IMR-90 (cell line): ENCODE data around the gene TBC1D22A. TPM values are rescaled to one million over a fixed set of nuclear protein-coding genes. Genes with fewer than 3 reads are reported as not detected.

Source experiments
- ATAC-seq: fragments of 200-7000 bp; cut with Tn5 transposase; 2 replicates; pipeline ENCODE4 v1.9.1; 2020; ENCODE audit warnings: low read depth, mild to moderate bottlenecking, moderate library complexity
- BruUV-seq: library from RNA; stranded (reverse); fragments of 400-500 nt; replicated peaks from 2 replicates; lab custom pipeline; 2021; lab: Mats Ljungman, UMichigan
- CTCF ChIA-PET: fragments of 300-600 bp; formaldehyde crosslinking; extraction: SDS; loops from one replicate; lab custom pipeline; 2021; ENCODE audit warnings: antibody characterized with exemption; lab: Yijun Ruan, JAX
- POLR2A ChIA-PET: fragments of 300-600 bp; sonication (Branson Sonifier 250); formaldehyde crosslinking; loops from one replicate; lab custom pipeline; 2022; ENCODE audit warnings: antibody characterized with exemption; ENCODE audit not compliant: unreplicated experiment; lab: Charles Lee
- DNase-seq: peaks from one replicate; pipeline ENCODE4 v3.0.0; 2013
- H2AFZ ChIP-seq: replicated peaks from 2 replicates; pipeline ENCODE3; 2013; ENCODE audit warnings: low read length, mild to moderate bottlenecking; ENCODE audit not compliant: poor library complexity
- H2AK5ac ChIP-seq: 2 replicates; pipeline ENCODE4 v1.6.1; 2013; ENCODE audit warnings: low read depth, low read length, inconsistent platforms
- H2AK9ac ChIP-seq: replicated peaks from 2 replicates; pipeline ENCODE3; 2013; ENCODE audit warnings: mild to moderate bottlenecking, low read depth, low read length, moderate library complexity; ENCODE audit not compliant: poor library complexity
- H2BK120ac ChIP-seq: 2 replicates; pipeline ENCODE4 v1.6.1; 2013; ENCODE audit warnings: low read depth, low read length, inconsistent platforms
- H2BK15ac ChIP-seq: 3 replicates; pipeline ENCODE4 v1.6.1; 2013; ENCODE audit warnings: low read depth, low read length, inconsistent platforms
- H2BK20ac ChIP-seq: 2 replicates; pipeline ENCODE4 v1.6.1; 2013; ENCODE audit warnings: low read depth, mild to moderate bottlenecking, inconsistent platforms, low read length, moderate library complexity
- H2BK5ac ChIP-seq: 2 replicates; pipeline ENCODE4 v1.6.1; 2013; ENCODE audit warnings: mild to moderate bottlenecking, low read depth, low read length, inconsistent platforms; ENCODE audit not compliant: poor library complexity, severe bottlenecking
- H3K14ac ChIP-seq: replicated peaks from 2 replicates; pipeline ENCODE4 v1.6.1; 2013; ENCODE audit warnings: low read depth, low read length, inconsistent platforms
- H3K18ac ChIP-seq: 2 replicates; pipeline ENCODE4 v1.6.1; 2013; ENCODE audit warnings: low read depth, low read length, control low read depth
- H3K23ac ChIP-seq: 2 replicates; pipeline ENCODE4 v1.6.1; 2013; ENCODE audit warnings: low read depth, low read length, inconsistent platforms
- H3K27ac ChIP-seq: 2 replicates; pipeline ENCODE4 v1.5.1; 2013; ENCODE audit warnings: mild to moderate bottlenecking, control low read depth, low read length; ENCODE audit not compliant: insufficient read depth
- H3K27me3 ChIP-seq: 2 replicates; pipeline ENCODE4 v1.6.1; 2013; ENCODE audit warnings: low read length; ENCODE audit not compliant: control insufficient read depth, insufficient read depth
- H3K36me3 ChIP-seq: 2 replicates; pipeline ENCODE4 v1.6.1; 2013; ENCODE audit warnings: low read length, mixed read lengths; ENCODE audit not compliant: control insufficient read depth, insufficient read depth
- H3K4ac ChIP-seq: 2 replicates; pipeline ENCODE4 v1.6.1; 2013; ENCODE audit warnings: low read depth, low read length, inconsistent platforms
- H3K4me1 ChIP-seq: 2 replicates; pipeline ENCODE4 v1.6.1; 2013; ENCODE audit warnings: low read length, mixed read lengths; ENCODE audit not compliant: control insufficient read depth, insufficient read depth
- H3K4me2 ChIP-seq: 2 replicates; pipeline ENCODE4 v1.6.1; 2013; ENCODE audit warnings: low read depth, mild to moderate bottlenecking, control low read depth, low read length, moderate library complexity
- H3K4me3 ChIP-seq: 2 replicates; pipeline ENCODE4 v1.5.1; 2013; ENCODE audit warnings: low read depth, mild to moderate bottlenecking, control low read depth, low read length, moderate library complexity; ENCODE audit not compliant: insufficient read depth
- H3K56ac ChIP-seq: 2 replicates; pipeline ENCODE4 v1.6.1; 2013; ENCODE audit warnings: low read length, inconsistent platforms; ENCODE audit not compliant: insufficient read depth; ENCODE audit errors: extremely low read depth
- H3K79me1 ChIP-seq, 2 experiments: 2 replicates each; pipeline ENCODE4 v1.6.1; 2013; ENCODE audit warnings: low read length in 2 of 2, inconsistent platforms in 1 of 2, low read depth in 1 of 2
- H3K9ac ChIP-seq: 2 replicates; pipeline ENCODE4 v1.6.1; 2013; ENCODE audit warnings: low read depth, low read length, control low read depth
- H3K9me1 ChIP-seq: 2 replicates; pipeline ENCODE4 v1.6.1; 2013; ENCODE audit warnings: low read length, inconsistent platforms; ENCODE audit not compliant: insufficient read depth
- H3K9me3 ChIP-seq: 2 replicates; pipeline ENCODE4 v1.6.1; 2013; ENCODE audit warnings: low read length; ENCODE audit not compliant: control insufficient read depth, insufficient read depth
- H4K20me1 ChIP-seq: 2 replicates; pipeline ENCODE4 v1.6.1; 2013; ENCODE audit warnings: low read length, inconsistent platforms; ENCODE audit not compliant: insufficient read depth
- H4K5ac ChIP-seq: 2 replicates; pipeline ENCODE4 v1.6.1; 2013; ENCODE audit warnings: mild to moderate bottlenecking, low read depth, low read length, control low read depth
- H4K8ac ChIP-seq, 2 experiments: 2 replicates each; pipeline ENCODE4 v1.6.1; 2013; ENCODE audit warnings: low read depth in 2 of 2, low read length in 2 of 2, control low read depth in 1 of 2, inconsistent platforms in 1 of 2
- H4K91ac ChIP-seq: 2 replicates; pipeline ENCODE4 v1.6.1; 2013; ENCODE audit warnings: low read depth, low read length, inconsistent platforms; ENCODE audit not compliant: insufficient read depth
- CHD1 ChIP-seq: IDR thresholded peaks from 2 replicates; pipeline ENCODE4 v1.6.1; 2012; ENCODE audit warnings: low read depth, low read length, improper control_type of control experiment
- MAFK ChIP-seq: IDR thresholded peaks from 2 replicates; pipeline ENCODE4 v1.6.1; 2012; ENCODE audit warnings: low read depth, low read length, improper control_type of control experiment
- MAZ ChIP-seq: IDR thresholded peaks from 2 replicates; pipeline ENCODE4 v1.6.1; 2012; ENCODE audit warnings: low read depth, mild to moderate bottlenecking, low read length, improper control_type of control experiment, moderate library complexity, borderline replicate concordance
- MXI1 ChIP-seq: IDR thresholded peaks from 2 replicates; pipeline ENCODE4 v1.6.1; 2012; ENCODE audit warnings: low read depth, mild to moderate bottlenecking, low read length, moderate library complexity, borderline replicate concordance
- NFE2L2 ChIP-seq: fragments of 150-350 bp; IDR thresholded peaks from 2 replicates; pipeline ENCODE4 v1.6.1; 2016; ENCODE audit warnings: low read depth, mild to moderate bottlenecking, low read length
- POLR2A ChIP-seq: IDR thresholded peaks from 2 replicates; pipeline ENCODE4 v1.6.1; 2012; ENCODE audit warnings: mild to moderate bottlenecking, low read depth, low read length
- RCOR1 ChIP-seq: IDR thresholded peaks from 2 replicates; pipeline ENCODE4 v1.6.1; 2012; ENCODE audit warnings: mild to moderate bottlenecking, low read length, improper control_type of control experiment; ENCODE audit not compliant: insufficient replicate concordance
- RFX5 ChIP-seq: IDR thresholded peaks from 2 replicates; pipeline ENCODE4 v1.8.0; 2012; ENCODE audit warnings: low read depth, mild to moderate bottlenecking, low read length, moderate library complexity
- SMC3 ChIP-seq: fragments of 150-350 bp; IDR thresholded peaks from 2 replicates; pipeline ENCODE4 v1.6.1; 2016; ENCODE audit warnings: low read depth, mild to moderate bottlenecking, antibody characterized with exemption, low read length, moderate library complexity
- USF2 ChIP-seq: fragments of 150-350 bp; IDR thresholded peaks from 2 replicates; pipeline ENCODE4 v1.6.1; 2017; ENCODE audit warnings: mild to moderate bottlenecking, antibody characterized with exemption, low read length, low read depth
- WGBS, 2 experiments: methylation state at CpG; one replicate each; pipeline versions ENCODE4 v1.1.5 to v1.1.7; 2013; ENCODE audit warnings: missing lambda C conversion rate in 2 of 2; ENCODE audit not compliant: insufficient read length in 1 of 2; ENCODE audit errors: extremely low coverage in 2 of 2; 5-methylcytosine and 5-hydroxymethylcytosine counted together
- dilution Hi-C: fragments of 300-500 bp; cut with HindIII; formaldehyde crosslinking; loops from one replicate; pipeline ENCODE4 v1.14.3; 2018; ENCODE audit warnings: low sequenced_read_pairs; ENCODE audit not compliant: unreplicated experiment
- in situ Hi-C: fragments of 300-500 bp; cut with MboI; formaldehyde crosslinking; loops from 3 replicates; pipeline ENCODE4 v1.14.3; 2019; ENCODE audit warnings: low sequenced_read_pairs, inconsistent platforms, mixed read lengths
- intact Hi-C: fragments of 100-400 bp; cut with micrococcal nuclease; formaldehyde crosslinking; loops from 2 replicates; pipeline ENCODE4 v1.10.0; 2022
- polyA plus RNA-seq, 3 experiments: library from polyadenylated mRNA; depleted of rRNA; stranded (reverse); fragments of >200 nt; gene quantifications; 2 replicates each; pipeline ENCODE4 v1.2.3, GENCODE V29; 2012; ENCODE audit warnings: low replicate concordance in 1 of 3
- total RNA-seq: library from RNA; depleted of rRNA; stranded (reverse); fragments of >200 nt; gene quantifications from 2 replicates; pipeline ENCODE4 v1.2.3, GENCODE V29; 2012
- TF ChIP-seq, protein P1 (sequence below): fragments of 150-350 bp; IDR thresholded peaks from 2 replicates; pipeline ENCODE4 v1.6.1; 2016; ENCODE audit warnings: low read depth, mild to moderate bottlenecking, low read length, moderate library complexity, borderline replicate concordance

The TBC1D22A gene
- total and polyA plus RNA-seq, 2 of the 4 experiments (the other 2 are of a cell fraction): 9.0 to 16.7 TPM

GRCh38 chr22:47074105-47074504 is 311.7 kb downstream of the TBC1D22A start:
- in situ Hi-C loops (no loop called here), intact Hi-C loops (no loop called here), dilution Hi-C loops (no loop called here)
- Histone ChIP-seq H3K4ac (no peak overlapping the region), H3K56ac (no peak overlapping the region), H3K4me1 (no peaks in the 10 kb centered on the region), H4K5ac (no peak overlapping the region), H3K9me1 (0 out of 2 replicates have a peak, but pooled peaks cover 4% of the 10 kb centered on the region), H3K36me3 (0 out of 2 replicates have a peak, but pooled peaks cover 1% of the 10 kb centered on the region), H3K9me3 (peaks cover 14% of the 10 kb centered on the region), H2BK5ac (no peak overlapping the region), H3K79me1 (peaks cover 3 to 10% of the 10 kb centered on the region in 2 experiments; a peak in 3 of 4 replicates), H3K23ac (no peak overlapping the region), H4K20me1 (no peaks in the 10 kb centered on the region; the same call in 1 of the 2 replicates), H2BK20ac (no peak overlapping the region), H2AK9ac (no peak overlapping the region), H3K9ac (no peak overlapping the region), H3K18ac (no peak overlapping the region), H2AK5ac (no peak overlapping the region), H2BK120ac (no peak overlapping the region), H3K4me3 (no peak overlapping the region), H3K4me2 (no peak overlapping the region), H3K27me3 (no peaks in the 10 kb centered on the region), H2AFZ (no peak overlapping the region), H2BK15ac (no peak overlapping the region), H4K91ac (no peak overlapping the region), H4K8ac (no peak overlapping the region), H3K27ac (no peak overlapping the region), H3K14ac (no peak overlapping the region)
- ATAC-seq (no peak), DNase-seq (no peak)
- POLR2A ChIA-PET: no interaction called here
- TF ChIP-seq MXI1 (no peak), MAFK (no peak), MAZ (no peak), CHD1 (no peak), RCOR1 (no peak), USF2 (no peak), NFE2L2 (no peak), SMC3 (no peak), RFX5 (no peak), POLR2A (no peak)
- TF ChIP-seq, protein P1, sequence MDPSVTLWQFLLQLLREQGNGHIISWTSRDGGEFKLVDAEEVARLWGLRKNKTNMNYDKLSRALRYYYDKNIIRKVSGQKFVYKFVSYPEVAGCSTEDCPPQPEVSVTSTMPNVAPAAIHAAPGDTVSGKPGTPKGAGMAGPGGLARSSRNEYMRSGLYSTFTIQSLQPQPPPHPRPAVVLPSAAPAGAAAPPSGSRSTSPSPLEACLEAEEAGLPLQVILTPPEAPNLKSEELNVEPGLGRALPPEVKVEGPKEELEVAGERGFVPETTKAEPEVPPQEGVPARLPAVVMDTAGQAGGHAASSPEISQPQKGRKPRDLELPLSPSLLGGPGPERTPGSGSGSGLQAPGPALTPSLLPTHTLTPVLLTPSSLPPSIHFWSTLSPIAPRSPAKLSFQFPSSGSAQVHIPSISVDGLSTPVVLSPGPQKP: no peak
- no TSS peak for BruUV-seq
- CTCF ChIA-PET: no interaction called here
- WGBS, 2 experiments: no CpG with 5 or more reads among the region's 7 CpGs
